Esophagus squamous epithelium (tissue), 4 donors: Measurements from ENCODE around the gene ABTB1.

ENCODE experiments used
- POLR2A ChIP-seq, 4 donors: fragments of 450-650 bp; IDR thresholded peaks; one replicate each; pipeline ENCODE4 v1.6.1; 2017; ENCODE audit warnings: antibody characterized with exemption in 4 of 4, mild to moderate bottlenecking in 4 of 4, moderate library complexity in 3 of 4
- TF ChIP-seq, protein P1 (sequence below), 6 experiments: fragments of 450-650 bp in 4 of 6; fragments of 200-600 bp in 2 of 6; sonication (generic) in 2 of 6; IDR thresholded peaks; one replicate each; pipeline ENCODE4 v1.5.1; 2016 to 2019; ENCODE audit warnings: antibody characterized with exemption in 6 of 6, mild to moderate bottlenecking in 4 of 6, moderate library complexity in 4 of 6

DNA sequence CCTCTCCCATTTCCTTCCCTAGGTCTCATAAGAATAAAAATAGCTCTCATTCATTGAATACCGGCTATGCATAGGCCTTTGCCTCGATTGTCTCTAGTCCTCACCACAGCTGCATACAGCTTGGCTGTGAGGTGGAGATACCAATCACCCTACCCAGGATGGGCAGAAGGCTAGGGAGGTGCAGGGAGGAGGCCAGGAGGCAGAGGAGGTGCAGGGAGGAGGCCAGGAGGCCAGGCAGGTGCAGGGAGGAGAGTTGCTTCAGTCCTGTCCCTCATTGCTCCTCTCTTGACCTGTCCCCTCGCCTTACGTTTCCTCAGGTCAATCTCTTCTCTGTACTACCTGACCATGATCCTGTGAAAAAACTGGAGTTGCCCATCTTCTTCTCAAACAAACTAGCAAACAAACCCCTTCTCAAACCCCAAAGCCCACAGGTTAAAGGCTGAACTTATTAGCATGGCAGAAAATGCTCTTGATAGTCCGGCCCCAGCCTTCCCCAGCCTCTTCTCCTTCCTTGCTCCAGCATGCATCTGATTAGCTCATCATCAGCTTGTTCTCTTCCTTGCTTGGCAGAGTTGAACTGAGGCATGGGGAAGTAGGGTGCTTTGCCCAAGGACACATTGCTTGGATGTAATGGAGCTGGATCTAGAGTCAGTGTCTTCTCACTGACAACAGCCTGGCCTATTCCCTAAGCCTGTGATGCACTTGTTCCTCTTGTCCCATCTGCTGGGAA, 27.9 kb upstream of the ABTB1 start:
- TF ChIP-seq, protein P1, sequence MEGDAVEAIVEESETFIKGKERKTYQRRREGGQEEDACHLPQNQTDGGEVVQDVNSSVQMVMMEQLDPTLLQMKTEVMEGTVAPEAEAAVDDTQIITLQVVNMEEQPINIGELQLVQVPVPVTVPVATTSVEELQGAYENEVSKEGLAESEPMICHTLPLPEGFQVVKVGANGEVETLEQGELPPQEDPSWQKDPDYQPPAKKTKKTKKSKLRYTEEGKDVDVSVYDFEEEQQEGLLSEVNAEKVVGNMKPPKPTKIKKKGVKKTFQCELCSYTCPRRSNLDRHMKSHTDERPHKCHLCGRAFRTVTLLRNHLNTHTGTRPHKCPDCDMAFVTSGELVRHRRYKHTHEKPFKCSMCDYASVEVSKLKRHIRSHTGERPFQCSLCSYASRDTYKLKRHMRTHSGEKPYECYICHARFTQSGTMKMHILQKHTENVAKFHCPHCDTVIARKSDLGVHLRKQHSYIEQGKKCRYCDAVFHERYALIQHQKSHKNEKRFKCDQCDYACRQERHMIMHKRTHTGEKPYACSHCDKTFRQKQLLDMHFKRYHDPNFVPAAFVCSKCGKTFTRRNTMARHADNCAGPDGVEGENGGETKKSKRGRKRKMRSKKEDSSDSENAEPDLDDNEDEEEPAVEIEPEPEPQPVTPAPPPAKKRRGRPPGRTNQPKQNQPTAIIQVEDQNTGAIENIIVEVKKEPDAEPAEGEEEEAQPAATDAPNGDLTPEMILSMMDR (IDR thresholded peaks at IDR 0.05) = no peak
- TF ChIP-seq POLR2A (IDR thresholded peaks at IDR 0.05) = no peak
